GM19463 (cell line): ENCODE data around the gene CNPY1.
"Not testable (repeated sequence)": the region's sequence is repeated elsewhere in the genome, so short reads cannot be mapped to it uniquely, and the experiment has no call there.

Experiments
- ATAC-seq: cut with Tn5 transposase; IDR thresholded peaks from one replicate; pipeline ENCODE4 v1.9.1; 2021; ENCODE audit warnings: mild to moderate bottlenecking, moderate library complexity; ENCODE audit not compliant: unreplicated experiment

Gene CNPY1

DNA sequence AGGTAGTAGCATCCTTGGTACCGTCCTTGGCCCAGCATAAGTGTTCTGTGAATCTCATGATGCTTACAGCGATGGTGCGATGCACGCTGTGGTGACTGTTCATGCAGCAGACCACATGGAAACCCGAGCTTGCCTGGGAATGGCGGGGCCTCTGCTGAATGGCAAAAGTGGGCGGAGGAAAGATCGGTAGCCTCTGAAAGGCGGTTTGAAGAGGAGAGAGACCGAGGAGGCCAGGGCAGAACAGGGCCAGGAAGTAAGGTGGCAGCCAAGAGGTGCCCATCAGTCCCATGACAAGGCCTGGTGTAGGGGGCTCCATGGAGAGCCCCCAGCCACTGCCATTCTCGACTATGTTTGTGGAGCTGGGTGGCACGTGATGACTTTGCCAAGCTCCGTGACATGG lies 33.2 kb upstream of the CNPY1 start:
- no peak for ATAC-seq

DNA sequence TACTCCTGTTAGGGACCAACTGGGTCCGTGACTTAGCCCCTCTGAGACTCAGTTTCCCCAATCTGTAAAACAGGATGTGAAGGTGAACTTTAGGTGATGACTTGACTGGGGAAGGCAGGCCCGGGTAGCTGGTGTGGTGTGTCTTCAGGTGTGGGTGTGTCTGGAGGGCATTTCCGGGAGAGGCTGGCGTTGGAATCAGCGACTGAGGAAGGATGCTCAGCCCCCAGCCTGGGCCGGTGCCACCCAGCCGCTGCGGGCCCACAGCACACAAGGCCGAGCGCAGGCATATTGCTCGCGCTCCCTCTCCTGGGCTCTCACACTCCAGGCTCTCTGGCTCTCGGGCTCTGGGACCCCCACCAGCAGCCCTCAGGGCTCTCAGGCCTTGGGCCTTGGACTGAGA lies 31.7 kb upstream of the CNPY1 start:
- ATAC-seq, result no peak

DNA sequence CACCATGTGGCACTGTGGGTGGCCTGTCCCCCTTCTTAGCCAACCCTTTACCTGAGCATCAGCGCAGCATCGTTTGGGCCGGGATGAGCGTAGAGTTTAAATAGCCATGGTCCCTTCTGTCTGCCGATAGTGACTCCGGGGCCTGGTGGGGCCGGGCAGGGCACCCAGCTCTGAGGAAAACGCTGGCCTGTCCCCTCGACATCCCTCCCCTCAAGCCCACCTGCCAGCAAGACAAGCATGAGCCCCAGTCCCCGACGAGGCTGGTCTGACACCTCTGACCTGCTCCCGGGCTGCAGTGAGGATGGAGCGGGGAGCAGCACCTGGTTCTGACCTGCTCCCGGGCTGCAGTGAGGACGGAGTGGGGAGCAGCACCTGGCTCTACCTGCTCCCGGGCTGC lies 31.1 kb upstream of the CNPY1 start:
- no peak for ATAC-seq

DNA sequence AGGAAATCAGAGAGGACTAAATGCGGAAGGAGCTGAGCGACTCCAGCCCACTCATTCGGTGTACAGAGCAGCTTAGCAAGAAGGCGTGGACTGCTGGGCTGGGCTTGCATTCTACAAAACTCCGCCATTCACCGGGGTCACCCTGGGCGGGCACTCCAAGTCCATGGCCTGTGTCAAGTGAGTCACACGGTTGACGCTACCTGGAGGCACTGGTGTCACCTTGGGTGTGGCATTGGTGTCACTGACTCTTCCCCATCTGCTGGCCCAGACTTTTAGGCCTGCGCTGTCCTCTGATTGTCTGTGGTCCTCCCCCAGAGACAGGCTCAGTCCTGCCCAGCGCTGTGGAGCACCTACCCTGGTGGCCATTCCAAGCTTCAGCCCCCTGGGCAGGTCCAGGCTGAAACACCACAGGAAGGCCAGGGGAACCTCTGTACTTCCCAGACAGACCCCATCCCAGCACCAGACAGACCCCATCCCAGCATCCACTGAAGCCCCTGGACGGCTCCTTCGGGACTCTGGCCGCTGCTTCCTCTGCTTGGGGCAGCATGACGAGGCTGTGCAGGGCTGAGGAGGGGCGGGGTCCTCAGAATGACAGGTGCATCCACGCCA lies 30.6 kb upstream of the CNPY1 start:
- ATAC-seq, result no peak

DNA sequence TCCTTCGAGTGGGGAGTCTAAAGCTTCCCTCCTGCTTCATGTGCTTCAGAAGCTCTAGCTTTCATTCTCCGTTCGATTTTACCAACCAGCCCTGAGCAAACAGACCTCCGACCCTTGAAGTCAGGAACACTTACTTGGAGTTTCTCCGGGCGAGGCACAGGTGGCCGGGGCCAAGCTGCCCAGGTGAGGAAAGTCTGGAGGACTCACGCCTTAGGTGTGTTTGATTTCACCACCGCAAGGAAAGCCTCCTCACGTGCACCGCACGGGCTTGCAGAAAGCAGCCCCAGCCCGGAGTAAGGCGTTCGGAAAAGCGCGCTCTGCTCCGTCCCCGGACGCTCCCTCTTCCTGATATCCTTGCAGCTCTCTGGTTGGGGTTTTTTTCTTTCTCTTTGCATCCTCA lies 30.1 kb upstream of the CNPY1 start:
- no peak for ATAC-seq

DNA sequence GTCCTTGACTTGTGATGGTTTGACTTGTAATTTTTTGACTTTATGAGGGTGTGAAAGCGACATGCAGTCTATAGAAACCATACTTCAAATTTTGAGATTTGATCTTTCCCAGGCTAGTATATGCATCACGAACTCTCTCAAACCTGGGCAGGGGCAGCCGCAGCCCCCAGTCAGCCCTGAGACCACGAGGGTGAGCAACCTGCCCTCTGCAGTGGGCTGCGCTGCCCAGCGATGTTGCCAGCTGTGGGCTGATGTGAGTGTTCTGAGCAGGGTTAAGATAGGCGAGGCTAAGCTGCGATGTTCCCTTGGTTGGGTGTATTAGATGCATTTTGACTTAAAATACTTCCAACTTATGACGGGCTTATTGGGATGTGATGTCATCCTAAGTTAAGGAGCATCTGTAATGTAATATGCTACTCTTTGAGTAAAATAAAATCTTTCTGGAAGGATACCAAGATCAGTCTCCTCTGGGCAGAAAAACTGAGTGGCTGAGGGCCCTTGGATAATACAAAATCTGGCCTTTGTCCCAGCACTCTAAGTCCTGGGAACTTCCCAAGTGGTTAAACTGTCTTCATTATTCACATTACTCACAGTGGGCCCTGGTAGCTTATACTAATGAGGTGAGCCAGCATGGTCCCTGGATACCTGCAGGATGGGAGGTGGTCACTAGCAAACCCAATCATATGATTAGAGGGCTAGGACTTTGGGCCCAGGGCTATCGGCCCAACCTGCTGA lies 28.4 kb upstream of the CNPY1 start:
- no peak for ATAC-seq

DNA sequence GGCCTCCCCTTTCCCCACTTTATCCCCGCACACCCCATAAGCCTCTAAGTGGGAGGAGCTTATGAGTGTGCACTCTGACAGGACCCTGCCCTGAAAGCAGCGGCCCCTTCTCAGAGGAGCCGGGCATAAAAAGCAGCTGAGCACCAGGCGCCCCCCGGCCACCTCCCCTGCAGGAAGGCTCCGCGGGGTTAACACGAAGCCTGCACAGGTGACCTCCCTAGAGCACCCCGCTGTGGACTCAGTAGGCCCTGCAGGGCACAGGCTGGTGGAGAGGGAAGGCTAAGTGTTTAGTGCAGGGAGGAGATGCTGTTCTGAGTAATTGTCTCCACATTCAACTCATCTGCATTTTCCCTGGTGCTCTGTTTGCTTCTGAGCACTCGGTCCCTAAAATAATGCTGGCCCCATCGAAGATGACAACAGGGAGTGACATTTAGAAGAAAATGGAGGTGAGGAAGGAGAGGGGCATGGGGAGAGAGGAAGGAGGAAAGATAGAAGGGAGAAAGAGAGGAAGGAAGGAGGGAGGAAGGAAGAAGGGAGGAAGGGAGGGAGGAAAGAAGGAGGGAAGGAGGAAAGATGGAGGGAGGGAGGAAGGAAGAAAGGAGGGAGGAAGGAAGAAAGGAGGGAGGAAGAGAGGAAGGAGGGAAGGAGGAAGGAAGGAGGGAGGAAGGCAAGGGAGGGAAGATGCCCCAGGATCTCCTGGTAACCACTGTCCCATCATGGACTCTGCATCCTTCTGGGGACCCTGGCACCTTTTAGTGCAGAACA lies 25.4 kb upstream of the CNPY1 start:
- ATAC-seq, result no peak

DNA sequence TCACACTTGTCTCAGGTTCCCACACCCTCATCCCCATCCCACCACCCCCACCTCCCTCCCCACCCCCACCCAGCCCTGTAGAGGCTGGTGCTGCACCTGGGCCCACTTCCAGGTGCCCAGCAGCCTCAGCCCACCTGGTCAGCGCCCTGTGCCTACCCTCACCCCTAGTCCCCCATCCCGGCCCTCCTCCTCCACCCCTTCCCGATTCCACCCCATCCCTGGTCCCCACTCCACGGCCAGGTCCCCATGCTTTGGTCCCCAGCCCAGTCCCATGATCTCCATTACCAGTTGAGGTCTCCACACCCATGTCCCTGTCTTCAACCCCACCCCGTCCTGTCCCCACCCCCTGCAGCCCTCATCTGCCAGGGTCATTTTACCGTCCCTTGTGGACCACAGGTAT lies 24.6 kb upstream of the CNPY1 start:
- no peak for ATAC-seq

DNA sequence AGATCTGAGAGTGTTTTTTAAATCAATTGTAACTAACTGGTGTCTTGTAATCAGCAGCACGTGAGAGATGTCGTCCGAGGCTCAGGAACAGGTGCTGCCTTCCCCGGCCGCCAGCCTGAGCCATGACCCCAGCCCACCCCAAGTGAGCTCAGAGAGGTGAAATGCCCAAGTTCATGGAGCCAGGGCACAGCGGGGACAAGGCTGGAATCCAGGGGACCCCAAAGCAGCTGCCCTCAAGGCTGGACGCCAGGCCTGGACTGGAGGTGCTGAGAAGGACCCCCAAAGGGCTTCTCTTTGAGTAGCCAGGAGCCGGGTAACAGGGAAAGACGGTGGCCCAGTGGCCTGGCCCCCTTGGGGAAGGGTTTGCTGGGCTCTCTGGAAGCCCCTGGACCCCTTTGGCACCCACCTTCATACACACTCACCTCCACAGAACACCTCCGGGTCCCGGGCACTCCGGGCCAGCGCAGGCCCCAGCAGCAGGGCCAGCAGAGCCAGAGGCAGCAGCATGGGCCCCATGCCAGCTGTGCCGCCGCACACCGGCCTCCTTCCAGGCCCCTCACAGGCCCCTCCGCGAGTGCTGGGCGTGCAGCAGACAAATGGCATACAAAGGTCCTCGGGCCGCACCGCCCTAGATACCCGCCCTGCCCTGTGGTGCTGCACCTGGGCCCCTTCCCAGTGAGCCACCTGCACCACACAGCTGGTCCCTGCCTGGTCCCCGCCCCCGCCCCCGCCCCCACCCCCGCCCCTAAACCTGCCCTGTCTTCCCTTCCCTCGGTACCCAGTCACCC lies 24.0 kb upstream of the CNPY1 start:
- no peak for ATAC-seq

DNA sequence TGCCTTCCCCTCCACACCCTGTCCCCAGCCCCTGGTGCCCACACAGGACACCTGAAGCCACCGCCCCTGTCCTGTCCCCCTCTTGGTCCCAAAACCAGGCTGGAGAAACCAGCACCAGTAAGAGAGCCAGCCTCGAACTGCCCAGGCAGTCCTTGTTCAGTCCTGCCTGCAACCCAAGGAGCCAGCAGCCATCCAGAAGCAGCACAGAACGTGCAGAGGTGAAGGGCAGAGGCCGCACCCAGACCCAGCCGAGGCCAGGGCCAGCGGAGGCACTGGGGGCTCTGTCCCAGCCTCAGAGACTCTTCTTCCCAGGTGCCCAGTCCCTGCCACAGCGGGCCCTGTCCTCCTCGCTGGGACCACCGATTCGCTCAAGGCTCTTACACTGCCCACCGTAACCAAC lies 23.3 kb upstream of the CNPY1 start:
- ATAC-seq, result no peak

DNA sequence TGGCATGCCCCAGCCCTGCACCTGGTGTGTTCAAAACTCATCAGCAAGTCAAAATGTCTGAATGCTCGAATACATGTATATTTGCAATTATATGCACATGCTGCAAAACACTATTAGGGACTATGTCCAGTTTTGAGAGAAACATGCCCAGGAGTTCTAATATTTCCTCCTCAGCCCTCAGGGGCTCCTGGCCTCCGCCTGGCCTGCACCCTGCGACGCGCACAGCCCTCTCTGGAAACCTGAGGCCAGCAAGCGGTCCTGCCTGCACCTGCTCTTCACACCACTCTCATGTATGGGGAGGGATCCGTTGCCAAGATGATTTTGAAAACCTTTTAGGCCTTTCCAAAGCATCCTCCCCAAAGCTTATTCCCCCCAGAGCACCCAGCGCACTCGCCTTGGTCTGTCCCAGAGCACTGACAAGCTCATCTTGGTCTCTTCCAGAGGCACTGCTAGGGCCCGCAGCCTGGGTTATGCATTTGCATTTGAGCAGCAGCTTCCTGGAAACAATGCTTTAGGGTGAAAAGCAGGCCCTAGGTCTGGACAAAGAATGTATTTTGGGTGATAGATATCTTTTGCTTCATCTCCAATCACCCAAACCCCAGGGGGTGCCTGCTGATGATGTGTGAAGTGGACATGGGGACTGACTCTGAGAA lies 22.6 kb upstream of the CNPY1 start:
- ATAC-seq, result no peak

DNA sequence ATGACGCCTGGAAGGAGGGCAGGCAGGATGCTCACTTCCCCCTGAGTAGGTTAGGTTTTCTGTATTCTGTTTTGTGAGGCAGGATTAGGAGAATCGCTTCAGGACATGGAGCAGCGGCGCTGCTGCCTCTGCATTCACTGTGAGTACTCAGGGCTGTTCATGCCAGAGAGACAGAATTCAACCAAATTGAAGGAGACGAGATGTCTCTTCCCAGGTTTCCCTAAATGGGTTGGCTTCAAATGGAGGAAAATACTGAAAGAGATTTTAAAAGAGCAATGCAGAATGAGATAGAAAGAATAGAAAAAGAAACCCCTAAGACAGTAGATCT lies 21.9 kb upstream of the CNPY1 start:
- ATAC-seq, result no peak

DNA sequence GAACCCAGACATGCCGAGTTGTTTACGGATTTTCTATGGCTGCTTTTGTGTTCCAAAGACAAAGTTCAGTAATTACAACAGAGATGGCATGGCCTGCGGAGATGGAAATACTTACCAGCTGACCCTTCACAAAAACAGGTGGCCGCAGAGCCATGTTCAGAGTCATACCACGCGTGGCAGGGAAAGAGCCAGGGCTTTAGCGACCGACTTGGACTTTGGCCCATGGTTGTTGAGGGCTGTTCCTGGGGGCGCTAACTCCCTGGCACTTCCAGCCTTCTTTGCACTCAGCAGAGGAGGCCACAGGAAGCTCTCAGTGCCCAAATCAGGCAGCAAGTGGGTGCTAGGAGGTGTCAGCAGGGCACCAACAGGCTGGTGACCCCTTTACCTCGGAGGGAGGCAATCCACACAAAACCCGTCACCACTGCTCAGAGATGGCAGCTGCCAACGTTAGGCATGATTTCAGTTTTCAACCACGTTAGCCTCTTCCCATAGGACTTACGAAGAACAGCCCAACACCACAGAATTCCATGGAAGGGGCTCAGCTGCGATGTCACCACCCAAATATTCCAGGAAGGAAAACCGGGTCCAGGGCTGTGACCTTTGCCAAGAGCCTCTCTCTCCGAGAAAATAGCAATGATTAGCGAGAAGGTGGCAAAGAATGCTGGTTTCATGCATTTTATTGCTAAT lies 21.4 kb upstream of the CNPY1 start:
- no peak for ATAC-seq

DNA sequence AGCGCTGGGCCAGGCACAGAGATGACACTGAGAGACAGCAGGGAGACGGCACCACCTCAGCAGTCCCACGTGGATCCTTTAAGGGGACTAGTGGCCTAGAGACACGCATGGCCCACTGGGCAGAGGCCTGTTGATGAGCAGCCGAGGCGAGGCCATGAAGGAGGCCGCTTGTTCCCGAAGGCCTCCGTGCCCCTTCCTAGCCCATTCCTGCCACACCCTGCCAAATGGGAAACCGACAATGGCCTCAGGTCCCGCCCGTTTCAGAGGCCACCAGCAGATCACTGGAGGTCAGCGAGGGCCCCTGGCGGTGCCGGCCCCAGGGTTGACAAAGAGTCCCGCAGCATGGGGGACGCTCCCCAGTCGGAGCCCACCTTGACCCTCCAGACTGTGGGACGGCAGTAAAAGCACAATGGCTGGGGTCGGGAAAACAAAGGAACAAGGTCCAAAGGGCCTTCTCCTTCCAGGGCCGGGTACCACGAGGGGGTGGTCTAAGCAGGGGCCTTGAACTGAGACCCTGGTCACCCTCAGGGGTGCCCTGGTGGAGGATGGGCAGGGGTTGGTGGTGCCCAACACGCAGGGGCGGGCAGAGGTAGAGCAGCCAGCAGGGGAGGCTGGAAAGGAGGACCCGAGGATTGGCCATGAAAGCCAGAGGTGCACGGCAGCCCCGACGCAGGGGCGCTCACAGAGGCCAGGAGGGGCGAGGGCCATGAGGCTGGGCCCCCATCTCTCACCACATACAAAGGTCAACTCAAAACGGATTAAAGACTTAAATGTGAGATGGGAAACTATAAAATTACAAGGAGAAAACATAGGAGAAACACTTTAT lies 19.9 kb upstream of the CNPY1 start:
- ATAC-seq, result no peak

DNA sequence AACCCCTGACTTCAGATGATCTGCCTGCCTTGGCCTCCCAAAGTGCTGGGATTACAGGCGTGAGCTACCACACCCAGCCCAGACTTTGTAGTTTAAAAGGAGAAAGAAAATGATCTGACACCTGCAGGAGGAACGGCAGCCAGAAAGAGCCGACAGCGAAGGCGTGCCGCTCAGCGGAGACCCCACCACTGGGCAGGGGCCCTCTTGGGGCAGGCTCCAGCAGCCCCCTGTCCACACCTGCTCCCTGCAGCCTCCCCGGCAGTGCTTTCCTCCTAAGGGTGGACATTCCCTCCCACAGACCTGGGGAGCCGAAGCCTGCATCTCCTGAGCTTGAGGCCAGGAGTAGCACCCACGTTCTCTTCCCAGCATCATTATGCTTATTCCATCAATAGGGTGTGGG lies 19.2 kb upstream of the CNPY1 start:
- no peak for ATAC-seq

DNA sequence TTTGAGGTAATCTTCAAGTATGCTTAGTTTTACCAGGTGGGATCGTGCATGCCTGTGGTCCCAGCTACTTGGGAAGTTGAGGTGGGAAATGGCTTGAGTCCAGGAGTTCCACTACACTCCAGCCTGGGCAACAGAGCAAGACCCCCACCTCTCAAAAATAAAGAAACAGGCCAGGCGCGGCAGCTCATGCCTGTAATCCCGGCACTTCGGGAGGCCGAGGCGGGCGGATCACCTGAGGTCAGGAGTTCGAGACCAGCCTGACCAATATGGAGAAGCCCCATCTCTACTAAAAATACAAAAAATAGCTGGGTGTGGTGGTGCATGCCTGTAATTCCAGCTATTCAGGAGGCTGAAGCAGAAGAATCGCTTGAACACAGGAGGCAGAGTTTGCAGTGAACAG lies 16.6 kb upstream of the CNPY1 start:
- ATAC-seq, result not testable (repeated sequence)

DNA sequence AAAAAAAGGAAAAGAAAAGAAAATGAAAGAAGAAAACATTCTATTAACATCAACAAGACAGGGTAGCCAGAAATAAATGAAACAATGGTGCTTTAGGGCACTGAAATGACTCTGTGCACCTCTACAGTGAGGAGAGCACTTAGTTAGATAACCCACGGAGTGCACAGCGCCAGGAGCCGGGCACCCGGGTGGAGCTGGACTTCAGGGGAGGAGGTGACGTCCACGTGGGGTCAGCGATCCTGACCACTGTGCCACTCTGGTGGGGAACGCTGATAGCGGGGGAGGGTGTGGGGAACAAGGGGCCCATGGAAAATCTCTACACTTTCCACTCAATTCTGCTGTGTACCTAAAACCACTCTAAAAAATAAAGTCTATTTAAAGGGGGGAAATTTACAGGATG lies 15.7 kb upstream of the CNPY1 start:
- no peak for ATAC-seq

DNA sequence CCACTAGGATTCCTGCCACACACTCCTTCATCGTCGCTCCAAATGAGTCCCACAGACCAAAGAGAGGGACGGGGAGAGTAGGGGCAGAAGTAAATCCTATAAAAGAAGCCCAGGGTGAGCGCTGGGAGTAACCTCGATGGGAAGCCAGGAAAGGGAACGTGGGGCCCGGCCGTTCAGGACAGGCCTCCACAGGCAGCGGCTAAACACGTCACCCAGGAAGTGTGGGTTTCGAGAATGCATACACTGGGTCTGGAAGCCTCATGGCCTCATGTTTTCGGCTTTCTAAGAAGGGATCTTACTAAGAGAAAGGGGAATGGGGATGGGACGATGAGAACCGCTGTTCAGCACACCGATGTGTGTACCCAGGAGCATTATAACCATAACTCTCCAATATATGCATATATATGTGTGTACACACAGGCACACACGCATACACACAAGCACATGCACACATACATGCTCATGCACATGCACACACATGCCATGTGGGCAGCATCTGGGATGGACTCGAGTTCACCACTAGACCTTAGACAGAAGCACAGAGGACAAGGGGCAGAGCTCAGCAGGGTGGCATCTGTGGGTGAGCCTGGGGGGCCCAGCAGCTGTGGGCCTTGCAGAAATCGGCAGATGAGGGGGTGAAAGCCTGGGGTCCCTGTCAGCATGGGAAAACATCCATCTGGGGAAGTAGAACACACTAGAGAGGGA lies 14.8 kb upstream of the CNPY1 start:
- ATAC-seq, result no peak
